Astrocyte (in vitro differentiated cells and primary cell): ENCODE data around the gene ARID5A. TPM values are rescaled to one million over a fixed set of nuclear protein-coding genes. Genes with fewer than 3 reads are reported as not detected.

Experiments
- DNase-seq: peaks from one replicate; pipeline ENCODE4 v3.0.0-alpha.2; 2010; ENCODE audit warnings: low read depth
- FAIRE-seq: peaks from 2 replicates; lab custom pipeline; 2011; peaks lifted over from hg19 to GRCh38; lab: Jason Lieb, UNC
- H2AFZ ChIP-seq: 2 replicates; pipeline ENCODE4 v1.6.0; 2012; ENCODE audit warnings: low read depth, low read length, inconsistent platforms
- H3K27ac ChIP-seq: 2 replicates; pipeline ENCODE4 v1.5.1; 2011; ENCODE audit warnings: low read depth, low read length, inconsistent platforms
- H3K27me3 ChIP-seq: 2 replicates; pipeline ENCODE4 v1.6.0; 2011; ENCODE audit warnings: low read length, inconsistent platforms; ENCODE audit not compliant: insufficient read depth
- H3K36me3 ChIP-seq: 2 replicates; pipeline ENCODE4 v1.5.1; 2011; ENCODE audit warnings: low read length, inconsistent platforms; ENCODE audit not compliant: insufficient read depth
- H3K4me1 ChIP-seq: 2 replicates; pipeline ENCODE4 v1.5.1; 2011; ENCODE audit warnings: low read length, inconsistent platforms; ENCODE audit not compliant: insufficient read depth
- H3K4me2 ChIP-seq: 2 replicates; pipeline ENCODE4 v1.6.0; 2012; ENCODE audit warnings: low read length, inconsistent platforms
- H3K4me3 ChIP-seq: 2 replicates; pipeline ENCODE4 v1.5.1; 2011; ENCODE audit warnings: low read depth, mild to moderate bottlenecking, low read length, inconsistent platforms; ENCODE audit not compliant: insufficient read depth
- H3K79me2 ChIP-seq: 2 replicates; pipeline ENCODE4 v1.6.0; 2012; ENCODE audit warnings: mild to moderate bottlenecking, low read length, inconsistent platforms; ENCODE audit not compliant: insufficient read depth
- H3K9ac ChIP-seq: 2 replicates; pipeline ENCODE4 v1.6.0; 2012; ENCODE audit warnings: mild to moderate bottlenecking, low read length, inconsistent platforms
- H3K9me3 ChIP-seq: 2 replicates; pipeline ENCODE4 v1.5.1; 2012; ENCODE audit warnings: low read depth, mild to moderate bottlenecking, low read length, inconsistent platforms; ENCODE audit not compliant: insufficient read depth
- H4K20me1 ChIP-seq: 2 replicates; pipeline ENCODE4 v1.6.0; 2012; ENCODE audit warnings: low read length, inconsistent platforms; ENCODE audit not compliant: insufficient read depth
- H3K27ac Mint-ChIP-seq: one replicate; pipeline ENCODE4 v1.8.0; 2021; ENCODE audit warnings: mild to moderate bottlenecking, mixed read lengths; ENCODE audit not compliant: unreplicated experiment
- H3K27me3 Mint-ChIP-seq: one replicate; pipeline ENCODE4 v1.8.0; 2021; ENCODE audit warnings: low read depth, mixed read lengths; ENCODE audit not compliant: unreplicated experiment
- H3K36me3 Mint-ChIP-seq: one replicate; pipeline ENCODE4 v1.8.0; 2021; ENCODE audit warnings: low read depth, mixed read lengths; ENCODE audit not compliant: unreplicated experiment
- H3K4me1 Mint-ChIP-seq: one replicate; pipeline ENCODE4 v1.8.0; 2021; ENCODE audit warnings: low read depth, mixed read lengths; ENCODE audit not compliant: unreplicated experiment
- H3K4me3 Mint-ChIP-seq: one replicate; pipeline ENCODE4 v1.8.0; 2021; ENCODE audit warnings: mild to moderate bottlenecking, moderate library complexity, mixed read lengths; ENCODE audit not compliant: unreplicated experiment
- H3K9me3 Mint-ChIP-seq: one replicate; pipeline ENCODE4 v1.8.0; 2021; ENCODE audit warnings: mild to moderate bottlenecking, mixed read lengths; ENCODE audit not compliant: unreplicated experiment
- CTCF ChIP-seq: IDR thresholded peaks from 2 replicates; pipeline ENCODE4 v1.5.1; 2011; ENCODE audit warnings: low read depth, mild to moderate bottlenecking, inconsistent platforms, low read length, moderate library complexity; ENCODE audit not compliant: insufficient read depth
- EZH2 ChIP-seq: IDR thresholded peaks from 2 replicates; pipeline ENCODE4 v1.6.1; 2012; ENCODE audit warnings: mild to moderate bottlenecking, low read length, inconsistent platforms; ENCODE audit not compliant: insufficient read depth
- total RNA-seq: library from RNA; stranded (reverse); gene quantifications from 2 replicates; pipeline ENCODE4 v1.2.1, GENCODE V29; 2021

Gene ARID5A
- total RNA-seq, 1 donor from 2014 or later = 11.8 TPM

- H3K4me3 Mint-ChIP-seq = no peak overlapping the region
- peaks cover 14% of the 10 kb centered on the region for H3K9me3 Mint-ChIP-seq
- Histone ChIP-seq H3K9ac (no peak overlapping the region), H3K27me3 (peaks cover 7% of the 10 kb centered on the region), H3K4me1 (no peaks in the 10 kb centered on the region), H3K4me2 (no peak overlapping the region), H3K27ac (no peak overlapping the region), H4K20me1 (no peaks in the 10 kb centered on the region), H3K9me3 (no peaks in the 10 kb centered on the region), H3K79me2 (no peaks in the 10 kb centered on the region), H3K4me3 (no peak overlapping the region), H3K36me3 (no peaks in the 10 kb centered on the region), H2AFZ (no peak overlapping the region)
- TF ChIP-seq CTCF (no peak), EZH2 (no peak)
- no peak for DNase-seq
- H3K27ac Mint-ChIP-seq = no peak overlapping the region
- no peaks in the 10 kb centered on the region for H3K4me1 Mint-ChIP-seq
- peaks cover 34% of the 10 kb centered on the region for H3K27me3 Mint-ChIP-seq
- no peaks in the 10 kb centered on the region for H3K36me3 Mint-ChIP-seq
- no peak for FAIRE-seq
These were observed 22.0 kb upstream of the ARID5A start for GRCh38 chr2:96514521-96514920.

GRCh38 chr2:96517079-96517478 lies 19.5 kb upstream of the ARID5A start:
- H3K27ac ChIP-seq = no peak overlapping the region
- H3K4me1 ChIP-seq = no peaks in the 10 kb centered on the region
- no peak overlapping the region for H2AFZ ChIP-seq
- H3K27me3 ChIP-seq = no peaks in the 10 kb centered on the region
- H3K27me3 Mint-ChIP-seq = peaks cover 24% of the 10 kb centered on the region
- no peak overlapping the region for H3K27ac Mint-ChIP-seq
- H3K79me2 ChIP-seq = no peaks in the 10 kb centered on the region
- no peaks in the 10 kb centered on the region for H3K9me3 ChIP-seq
- no peaks in the 10 kb centered on the region for H3K36me3 Mint-ChIP-seq
- DNase-seq (no peak), FAIRE-seq (no peak)
- no peaks in the 10 kb centered on the region for H3K4me1 Mint-ChIP-seq
- H3K4me3 Mint-ChIP-seq = no peak overlapping the region
- TF ChIP-seq CTCF = no peak
- no peak for TF ChIP-seq EZH2
- no peaks in the 10 kb centered on the region for H4K20me1 ChIP-seq
- H3K4me2 ChIP-seq = no peak overlapping the region
- peaks cover 14% of the 10 kb centered on the region for H3K9me3 Mint-ChIP-seq
- H3K36me3 ChIP-seq = no peaks in the 10 kb centered on the region
- H3K9ac ChIP-seq = no peak overlapping the region
- H3K4me3 ChIP-seq = no peak overlapping the region

DNA sequence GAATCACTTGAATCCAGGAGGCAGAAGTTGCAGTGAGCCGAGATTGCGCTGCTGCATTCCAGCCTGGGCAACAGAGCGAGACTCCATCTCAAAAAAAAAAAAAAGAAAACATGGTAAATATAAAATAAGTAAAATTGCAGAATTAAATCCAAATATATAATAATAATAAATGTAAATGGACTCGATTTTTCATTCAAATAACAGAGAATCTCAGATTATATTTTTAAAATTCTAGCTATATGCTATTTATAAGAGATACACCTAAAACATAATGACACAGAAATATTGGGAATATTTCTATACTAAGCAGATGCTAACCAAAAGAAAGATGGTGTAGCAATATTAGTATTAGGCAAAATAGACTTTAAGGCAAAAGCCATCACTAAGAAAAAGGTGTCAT lies 16.3 kb upstream of the ARID5A start:
- H3K4me3 Mint-ChIP-seq = no peak overlapping the region
- H3K27ac Mint-ChIP-seq = no peak overlapping the region
- Histone ChIP-seq H3K79me2 (no peaks in the 10 kb centered on the region), H3K9me3 (no peaks in the 10 kb centered on the region), H3K27me3 (peaks cover 6% of the 10 kb centered on the region), H3K27ac (no peak overlapping the region), H3K9ac (no peak overlapping the region), H4K20me1 (no peaks in the 10 kb centered on the region), H3K36me3 (no peaks in the 10 kb centered on the region), H3K4me2 (no peak overlapping the region), H2AFZ (no peak overlapping the region), H3K4me1 (no peaks in the 10 kb centered on the region), H3K4me3 (no peak overlapping the region)
- no peak for TF ChIP-seq EZH2
- no peak for TF ChIP-seq CTCF
- DNase-seq (no peak), FAIRE-seq (no peak)
- peaks cover 14% of the 10 kb centered on the region for H3K9me3 Mint-ChIP-seq
- no peaks in the 10 kb centered on the region for H3K4me1 Mint-ChIP-seq
- no peaks in the 10 kb centered on the region for H3K36me3 Mint-ChIP-seq
- H3K27me3 Mint-ChIP-seq = peaks cover 29% of the 10 kb centered on the region
